NCI-H128 (cell line): ENCODE measurements around the gene R3HCC1L.
"Not testable (repeated sequence)": the region's sequence is repeated elsewhere in the genome, so short reads cannot be mapped to it uniquely, and the experiment has no call there.

ENCODE experiments used
- DNase-seq: peaks from one replicate; lab custom pipeline; 2025; ENCODE audit not compliant: unreplicated experiment; lab: John Stamatoyannopoulos, UW

Gene R3HCC1L

GRCh38 chr10:98226508-98227144, 92.2 kb downstream of the R3HCC1L start:
- DNase-seq = no peak

- not testable (repeated sequence) for DNase-seq
These were observed 93.3 kb downstream of the R3HCC1L start for GRCh38 chr10:98227713-98228112.

DNA sequence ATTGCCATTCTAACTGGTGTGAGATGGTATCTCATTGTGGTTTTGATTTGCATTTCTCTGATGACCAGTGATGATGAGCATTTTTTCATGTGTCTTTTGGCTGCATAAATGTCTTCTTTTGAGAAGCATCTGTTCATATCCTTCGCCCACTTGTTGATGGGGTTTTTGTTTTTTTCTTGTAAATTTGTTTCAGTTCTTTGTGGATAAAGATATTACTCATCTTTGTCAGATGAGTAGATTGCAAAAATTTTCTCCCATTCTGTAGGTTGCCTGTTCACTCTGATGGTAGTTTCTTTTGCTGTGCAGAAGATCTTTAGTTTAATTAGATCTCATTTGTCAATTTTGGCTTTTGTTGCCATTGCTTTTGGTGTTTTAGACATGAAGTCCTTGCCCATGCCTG, 93.8 kb downstream of the R3HCC1L start:
- DNase-seq = not testable (repeated sequence)

- DNase-seq = no peak
These were observed 97.0 kb downstream of the R3HCC1L start for GRCh38 chr10:98231417-98231816.

DNA sequence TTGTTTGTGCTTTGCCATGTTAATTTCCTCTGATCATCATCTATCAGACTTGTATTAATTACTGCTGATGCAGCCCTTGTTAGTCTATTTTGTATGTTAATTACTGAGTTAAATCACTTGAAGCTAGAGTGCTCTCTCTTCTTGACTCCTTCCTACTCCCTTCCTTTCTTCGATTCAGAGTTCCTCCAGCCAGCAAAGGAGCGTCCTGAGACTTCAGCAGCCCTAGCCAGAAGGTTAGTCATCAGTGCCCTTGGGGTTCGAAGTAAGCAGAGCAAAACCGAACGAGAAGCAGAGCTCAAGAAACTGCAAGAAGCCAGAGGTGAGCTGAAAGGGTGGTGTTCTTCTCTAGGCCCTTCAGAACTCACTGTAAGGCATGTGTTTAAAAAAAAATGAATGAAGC, 101.4 kb downstream of the R3HCC1L start:
- DNase-seq = no peak

DNA sequence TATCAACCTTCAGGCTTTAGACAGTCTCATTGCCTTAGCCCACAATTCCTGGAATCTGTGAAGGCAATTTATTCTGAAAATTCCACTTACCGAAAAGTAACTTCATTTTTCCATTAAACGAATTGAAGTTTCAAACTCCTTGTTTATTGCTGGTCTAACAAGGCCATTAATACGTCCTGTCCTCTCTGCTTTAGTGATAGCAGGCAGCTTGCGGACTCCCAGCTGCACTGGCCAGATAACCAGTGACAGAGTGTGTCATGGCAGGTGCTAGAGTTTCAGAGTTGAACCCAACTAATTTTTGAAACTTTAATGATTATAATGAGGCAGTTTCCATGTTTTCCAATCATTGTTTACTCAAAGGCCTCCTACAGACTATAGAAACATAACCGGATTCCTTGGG, 102.4 kb downstream of the R3HCC1L start:
- DNase-seq = no peak

DNA sequence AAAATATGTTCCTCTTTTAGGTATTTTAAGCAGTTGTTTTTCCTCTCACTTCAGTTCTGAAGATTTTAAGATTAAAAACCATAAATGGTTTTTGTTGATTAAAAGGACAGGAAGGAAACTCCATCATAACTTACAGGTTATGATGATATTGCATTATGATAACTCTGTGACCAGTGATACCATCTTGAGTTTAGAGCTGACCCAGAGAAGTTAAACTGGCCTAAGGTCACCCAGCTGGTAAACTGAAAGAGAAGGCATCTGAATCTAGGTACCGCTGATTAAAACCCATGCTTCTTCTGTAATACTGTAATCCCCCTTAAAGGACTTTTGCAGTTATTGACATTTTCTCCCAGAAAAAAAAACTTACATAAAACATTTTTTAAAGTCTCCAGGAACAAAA, 103.9 kb downstream of the R3HCC1L start:
- no peak for DNase-seq

DNA sequence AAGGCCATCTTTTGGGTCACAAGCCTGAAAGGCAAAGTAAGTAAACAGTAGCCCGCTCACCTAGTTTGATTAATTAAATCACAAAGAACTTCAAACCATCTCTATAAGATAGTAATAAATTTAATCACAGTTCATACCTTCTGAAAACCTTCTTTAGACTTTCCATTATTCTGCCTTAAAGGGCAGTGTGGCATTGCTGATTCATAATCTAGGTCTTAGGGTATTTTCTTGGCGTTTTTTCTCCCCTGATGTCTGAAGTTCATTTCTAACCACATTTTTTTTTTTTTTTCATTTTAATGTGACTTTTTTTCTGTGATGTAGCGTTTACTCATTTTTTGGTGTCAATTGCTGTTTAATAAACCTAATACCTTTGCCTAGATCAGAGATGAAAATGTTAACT, 106.1 kb downstream of the R3HCC1L start:
- no peak for DNase-seq

DNA sequence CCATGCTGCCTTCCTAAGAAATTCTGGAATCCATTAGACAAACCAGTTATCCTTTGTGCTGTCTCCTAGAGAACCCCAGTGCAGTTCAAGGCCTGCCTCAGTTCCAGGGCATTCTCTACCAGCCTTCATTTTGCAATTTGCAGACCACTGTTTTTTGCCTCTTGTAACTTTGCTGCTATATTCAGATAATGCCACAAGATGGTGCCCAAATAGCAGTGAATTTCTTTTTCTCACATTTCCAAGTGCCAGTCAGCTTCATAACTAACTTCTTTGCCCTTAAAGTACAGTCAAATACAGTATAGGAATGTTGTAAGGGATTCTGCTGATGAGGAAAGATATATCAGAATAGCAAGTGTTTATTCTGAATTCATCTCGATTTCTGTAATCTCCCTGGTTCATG, 108.4 kb downstream of the R3HCC1L start:
- no peak for DNase-seq

DNA sequence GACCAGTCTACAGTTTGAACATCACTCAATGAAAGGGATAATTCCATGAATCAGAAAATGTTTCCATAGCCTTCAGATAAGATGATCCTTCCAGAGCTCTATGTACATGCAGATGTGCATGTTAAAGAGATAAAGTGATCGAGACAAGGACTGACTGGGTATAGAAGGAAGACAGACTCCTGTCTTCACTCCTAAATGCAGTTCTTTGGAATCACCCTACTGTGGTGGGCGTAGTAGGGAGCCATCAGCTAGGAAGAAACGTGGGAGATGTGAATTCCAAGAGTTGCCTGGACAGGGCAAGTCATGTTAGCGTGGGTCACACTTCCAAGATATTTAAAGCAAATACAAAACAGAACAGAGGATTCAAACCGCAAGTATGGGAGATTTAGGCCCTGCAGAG, 109.7 kb downstream of the R3HCC1L start:
- DNase-seq = no peak

DNA sequence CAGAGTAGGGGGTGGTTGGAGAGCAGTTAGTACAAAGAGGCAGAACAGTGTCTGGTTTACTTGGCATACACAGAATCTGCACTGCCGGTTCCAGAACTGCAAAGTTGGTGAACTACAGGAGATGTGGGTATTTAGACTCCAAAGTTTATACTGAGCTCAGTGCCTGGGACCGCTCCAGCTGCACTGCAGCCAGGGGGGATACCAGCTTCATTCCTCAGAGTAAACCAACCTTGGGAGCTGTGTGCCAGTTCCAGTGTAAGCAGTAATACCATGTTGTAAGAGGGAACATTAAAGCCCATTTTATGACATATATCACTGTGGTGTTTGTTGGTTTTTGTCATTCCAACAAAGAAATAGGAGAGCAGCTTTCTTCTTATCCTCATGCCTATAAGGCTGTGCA, 110.1 kb downstream of the R3HCC1L start:
- no peak for DNase-seq

- DNase-seq = no peak
These were observed 112.7 kb downstream of the R3HCC1L start for GRCh38 chr10:98246911-98247805.

- DNase-seq = no peak
These were observed 113.6 kb downstream of the R3HCC1L start for GRCh38 chr10:98248018-98248417.

- DNase-seq = no peak
These were observed 114.7 kb downstream of the R3HCC1L start for GRCh38 chr10:98249134-98249533.

GRCh38 chr10:98251399-98251798, 116.9 kb downstream of the R3HCC1L start:
- DNase-seq = no peak

DNA sequence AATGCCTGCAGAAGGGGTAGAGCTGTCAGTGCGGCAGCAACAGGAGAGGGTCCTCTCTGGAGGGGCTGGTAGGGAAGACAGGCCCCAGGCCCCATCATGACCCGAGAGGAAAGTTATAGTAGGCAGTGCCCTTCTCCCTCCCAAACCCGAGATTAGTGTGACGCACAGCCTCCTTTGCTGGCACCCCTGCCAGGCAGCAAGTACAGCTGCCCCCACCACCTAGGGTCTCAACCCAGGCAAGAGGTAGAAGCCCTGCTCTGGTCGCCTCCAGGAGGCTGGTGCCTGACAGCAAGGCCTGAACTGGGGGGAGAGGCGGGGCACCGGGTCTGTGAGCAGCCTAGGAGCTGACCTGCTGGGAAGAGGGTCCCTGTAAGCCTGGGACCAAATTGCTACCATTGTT, 118.0 kb downstream of the R3HCC1L start:
- DNase-seq = no peak

DNA sequence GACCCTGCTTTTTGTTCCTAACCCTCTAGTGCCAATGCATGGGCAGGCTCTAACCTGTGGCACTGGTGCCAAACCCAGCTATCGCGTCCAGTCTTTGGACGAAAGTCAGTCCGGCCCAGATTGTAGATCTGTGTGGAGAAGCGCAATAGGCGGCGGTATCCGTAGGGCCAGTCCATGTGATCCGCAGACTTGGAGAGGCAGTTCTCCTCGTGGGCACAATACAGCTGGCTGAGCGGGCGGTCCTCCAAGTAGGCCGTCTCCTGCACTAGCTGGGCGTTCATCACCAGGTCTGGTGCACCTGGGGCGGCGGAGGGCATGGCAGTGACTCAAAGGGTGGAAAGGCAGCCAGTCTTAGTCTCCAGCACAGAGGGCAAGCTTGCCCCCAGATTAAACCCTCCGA, 119.0 kb downstream of the R3HCC1L start:
- DNase-seq = no peak

GRCh38 chr10:98254234-98254974, 119.9 kb downstream of the R3HCC1L start:
- no peak for DNase-seq

DNA sequence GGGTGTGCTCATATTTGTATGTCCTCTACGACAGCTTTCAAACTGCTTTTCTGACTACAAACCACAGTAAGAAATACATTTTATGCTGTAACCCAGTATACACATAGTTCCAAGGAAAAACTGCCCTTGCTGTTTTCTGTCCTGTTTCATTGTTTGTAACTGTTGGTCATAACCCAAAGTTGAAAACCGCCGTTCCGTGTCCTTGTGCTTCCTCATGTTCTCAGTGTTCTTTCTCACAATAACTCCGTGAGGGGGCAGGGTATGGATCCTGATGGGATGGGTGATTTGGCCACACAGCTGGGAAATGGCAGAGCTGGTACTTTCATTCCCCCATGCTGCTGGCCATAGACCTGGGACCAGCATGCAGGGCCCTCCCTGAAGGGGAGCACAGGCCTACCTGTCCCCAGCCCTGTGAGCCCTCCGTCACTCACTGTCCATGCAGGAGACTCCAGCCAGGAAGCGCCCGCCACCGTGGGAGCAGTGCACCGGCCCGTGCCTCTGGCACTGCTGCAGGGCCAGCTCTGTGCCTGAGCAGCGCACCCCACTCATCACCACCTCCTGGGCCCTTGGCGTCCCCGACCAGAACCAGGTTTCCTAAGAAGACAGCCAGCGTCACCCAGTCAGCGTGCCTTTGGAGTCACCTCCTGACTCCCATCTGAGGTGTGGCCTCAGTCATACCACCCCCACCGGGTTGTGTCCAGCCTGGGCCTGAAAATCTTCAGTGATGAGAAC, 120.9 kb downstream of the R3HCC1L start:
- DNase-seq = no peak

GRCh38 chr10:98256692-98257091, 122.2 kb downstream of the R3HCC1L start:
- DNase-seq = no peak

GRCh38 chr10:98257198-98257597, 122.7 kb downstream of the R3HCC1L start:
- no peak for DNase-seq
